D721Med (cell line): Measurements from ENCODE around the gene CTPS1.

Experiments used
- DNase-seq: peaks from one replicate; pipeline ENCODE4 v3.0.0; 2011; ENCODE audit warnings: low spot score; ENCODE audit not compliant: insufficient read length
- FAIRE-seq: peaks from 2 replicates; lab custom pipeline; 2011; peaks lifted over from hg19 to GRCh38; lab: Jason Lieb, UNC
- TF ChIP-seq, protein P1 (sequence below): IDR thresholded peaks from 2 replicates; pipeline ENCODE4 v1.5.1; 2012; ENCODE audit warnings: mild to moderate bottlenecking, control low read depth; ENCODE audit not compliant: insufficient read depth; ENCODE audit errors: missing control alignments

CTPS1 gene

DNA sequence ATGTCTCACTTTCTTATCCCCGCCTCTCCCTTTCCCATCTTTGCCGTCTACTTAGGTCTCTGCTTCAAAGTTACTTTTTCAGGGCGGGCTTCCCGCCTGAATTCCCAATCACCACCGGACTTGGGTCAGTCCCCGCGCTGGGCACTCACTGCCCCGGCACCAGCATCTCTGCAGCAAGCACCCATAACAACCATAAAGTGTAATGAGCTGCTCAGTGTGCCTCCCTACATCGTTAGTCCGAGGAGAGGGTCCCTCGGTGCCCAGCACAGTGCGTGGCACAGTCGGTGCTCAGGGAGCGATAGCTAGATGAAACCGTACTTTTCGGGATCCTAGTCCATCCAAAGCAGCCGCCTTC lies 633 bp upstream of the CTPS1 start:
- TF ChIP-seq, protein P1, sequence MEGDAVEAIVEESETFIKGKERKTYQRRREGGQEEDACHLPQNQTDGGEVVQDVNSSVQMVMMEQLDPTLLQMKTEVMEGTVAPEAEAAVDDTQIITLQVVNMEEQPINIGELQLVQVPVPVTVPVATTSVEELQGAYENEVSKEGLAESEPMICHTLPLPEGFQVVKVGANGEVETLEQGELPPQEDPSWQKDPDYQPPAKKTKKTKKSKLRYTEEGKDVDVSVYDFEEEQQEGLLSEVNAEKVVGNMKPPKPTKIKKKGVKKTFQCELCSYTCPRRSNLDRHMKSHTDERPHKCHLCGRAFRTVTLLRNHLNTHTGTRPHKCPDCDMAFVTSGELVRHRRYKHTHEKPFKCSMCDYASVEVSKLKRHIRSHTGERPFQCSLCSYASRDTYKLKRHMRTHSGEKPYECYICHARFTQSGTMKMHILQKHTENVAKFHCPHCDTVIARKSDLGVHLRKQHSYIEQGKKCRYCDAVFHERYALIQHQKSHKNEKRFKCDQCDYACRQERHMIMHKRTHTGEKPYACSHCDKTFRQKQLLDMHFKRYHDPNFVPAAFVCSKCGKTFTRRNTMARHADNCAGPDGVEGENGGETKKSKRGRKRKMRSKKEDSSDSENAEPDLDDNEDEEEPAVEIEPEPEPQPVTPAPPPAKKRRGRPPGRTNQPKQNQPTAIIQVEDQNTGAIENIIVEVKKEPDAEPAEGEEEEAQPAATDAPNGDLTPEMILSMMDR = no peak
- no peak for FAIRE-seq
- DNase-seq = no peak

- DNase-seq (no peak), FAIRE-seq (no peak)
- TF ChIP-seq, protein P1 = no peak
Measured at GRCh38 chr1:40980068-40980452, 564 bp downstream of the CTPS1 start.

- DNase-seq = no peak
- TF ChIP-seq, protein P1 = no peak
- no peak for FAIRE-seq
Measured at GRCh38 chr1:40980453-40981121, 1.1 kb downstream of the CTPS1 start.

- TF ChIP-seq, protein P1 = no peak
- DNase-seq (no peak), FAIRE-seq (no peak)
Measured at GRCh38 chr1:40981691-40982448, 2.4 kb downstream of the CTPS1 start.

DNA sequence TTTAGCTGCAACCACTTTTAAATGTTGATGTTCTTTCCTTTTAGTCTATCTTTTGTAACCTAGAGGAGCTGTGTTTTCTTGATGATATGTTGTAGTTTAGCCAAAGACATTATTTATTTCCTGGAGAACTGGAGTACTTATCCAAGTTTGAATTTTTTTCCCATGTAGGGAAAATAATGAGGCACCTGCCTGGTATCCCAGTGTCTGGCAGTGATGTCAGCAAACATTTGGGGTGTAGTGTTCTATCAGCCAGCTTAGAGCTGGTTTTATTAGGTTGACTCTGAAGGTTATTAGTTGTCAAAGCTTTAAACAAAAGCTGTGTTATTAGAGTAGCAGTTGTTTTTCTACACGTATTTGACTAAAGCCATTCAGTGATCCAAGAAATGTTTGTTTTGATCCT lies 3.2 kb downstream of the CTPS1 start:
- no peak for FAIRE-seq
- no peak for DNase-seq
- TF ChIP-seq, protein P1 = no peak

DNA sequence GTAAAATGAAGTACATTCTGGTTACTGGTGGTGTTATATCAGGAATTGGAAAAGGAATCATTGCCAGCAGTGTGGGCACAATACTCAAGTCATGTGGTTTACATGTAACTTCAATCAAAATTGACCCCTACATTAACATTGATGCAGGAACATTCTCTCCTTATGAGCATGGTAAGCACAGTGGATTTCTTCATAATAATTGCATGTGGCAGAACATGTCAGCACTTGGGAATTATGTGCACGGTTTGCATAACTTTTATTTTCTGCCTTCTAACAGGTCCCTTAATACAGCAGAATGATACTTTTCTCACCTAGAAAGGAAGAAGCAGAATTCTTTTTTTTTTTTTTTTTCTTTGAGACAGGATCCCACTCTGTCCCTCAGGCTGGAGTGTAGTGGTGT lies 3.8 kb downstream of the CTPS1 start:
- TF ChIP-seq, protein P1 = no peak
- no peak for FAIRE-seq
- DNase-seq = no peak

DNA sequence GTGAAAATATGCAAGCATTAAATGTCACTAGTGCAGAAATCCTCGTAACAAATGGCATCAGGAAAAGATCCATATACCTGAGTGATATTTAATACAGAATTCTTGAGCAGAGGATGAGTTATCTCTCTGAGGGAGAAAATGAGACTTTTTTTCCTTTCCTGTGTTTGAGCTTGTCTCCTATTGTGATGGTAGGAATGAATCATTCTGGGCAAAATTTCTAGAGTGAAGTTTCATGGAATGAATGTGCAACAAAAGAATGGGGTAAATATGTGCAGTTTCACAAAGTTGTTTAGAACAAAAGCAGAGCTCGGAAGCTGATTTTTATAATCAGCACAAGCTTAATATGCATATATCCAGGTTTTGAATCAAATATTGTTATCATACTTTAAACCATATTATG lies 4.6 kb downstream of the CTPS1 start:
- TF ChIP-seq, protein P1 = no peak
- FAIRE-seq (no peak), DNase-seq (no peak)
